Tracheal epithelial cell (primary cell): ENCODE measurements around the gene THSD7B. TPM values are rescaled to one million over a fixed set of nuclear protein-coding genes. Genes with fewer than 3 reads are reported as not detected.

ENCODE experiments used
- total RNA-seq: library from RNA; depleted of rRNA; stranded (reverse); fragments of >200 nt; gene quantifications from 2 replicates; pipeline ENCODE4 v1.2.1, GENCODE V29; 2014

THSD7B gene
- under 0.01 TPM in 1 of 2 replicates, not detected in the other for total RNA-seq

DNA sequence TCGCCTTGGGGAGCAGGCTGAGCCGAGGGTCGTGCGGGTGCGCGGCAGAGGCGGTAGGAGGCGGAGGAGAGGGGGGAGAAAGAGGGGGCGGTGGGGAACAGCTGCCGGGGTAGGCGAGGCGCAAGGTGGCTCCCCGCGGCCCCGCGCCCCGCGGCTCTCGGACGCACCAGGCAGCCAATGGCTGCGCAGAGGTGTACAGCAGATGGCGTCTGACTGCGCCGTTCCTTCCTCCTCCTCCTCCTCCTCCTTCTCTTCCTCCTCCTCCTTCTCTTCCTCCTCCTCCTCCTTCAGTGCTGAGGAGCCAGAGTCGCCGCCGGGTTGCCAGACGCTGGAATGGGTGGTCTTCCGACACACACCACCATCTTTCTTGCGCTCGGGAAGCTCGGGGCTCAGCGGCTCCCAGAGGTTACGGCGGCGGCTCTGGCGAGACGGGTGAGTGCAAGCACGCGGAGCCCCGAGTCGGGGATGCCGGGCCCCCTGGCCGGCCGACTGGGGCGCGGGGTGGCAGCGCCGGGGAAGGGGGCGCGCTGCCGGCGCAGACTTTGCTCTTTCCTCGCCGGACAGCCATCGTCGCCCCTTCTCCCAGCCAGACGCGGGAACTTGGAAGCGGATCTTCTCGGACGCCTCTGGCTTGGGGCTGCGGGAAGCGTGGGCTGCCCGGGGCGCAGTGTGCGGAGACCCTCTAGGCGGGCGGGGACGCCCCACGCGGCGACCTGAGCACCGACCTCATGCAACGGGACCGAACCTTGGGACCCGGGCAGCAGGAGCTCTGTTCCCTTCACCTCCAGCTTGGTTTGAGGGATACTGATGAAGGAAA lies at the start of gene THSD7B:
TSS of gene THSD7B (plus strand) at position 290 of the 817 bp plus-strand sequence. CDS start 116,634 bp downstream, outside the sequence.

